K562 (cell line): ENCODE data around the gene OR9I1. TPM values are rescaled to one million over a fixed set of nuclear protein-coding genes. Genes with fewer than 3 reads are reported as not detected.

Experiments used
- ATAC-seq: fragments of 200-7000 bp; cut with Tn5 transposase; 3 replicates; pipeline ENCODE4 v1.9.1; 2020; ENCODE audit warnings: moderate library complexity
- BruUV-seq: library from RNA; stranded (reverse); fragments of 400-500 nt; replicated peaks from 2 replicates; lab custom pipeline; 2021; lab: Mats Ljungman, UMichigan
- CTCF ChIA-PET: fragments of 300-600 bp; formaldehyde crosslinking; extraction: SDS; loops from one replicate; lab custom pipeline; 2021; ENCODE audit warnings: low intra/inter-chr PET ratio; lab: Yijun Ruan, JAX
- POLR2A ChIA-PET: fragments of 300-600, 350-650 bp; sonication (Branson Sonifier 250); formaldehyde crosslinking; extraction: SDS; loops from one replicate; lab custom pipeline; 2021; ENCODE audit warnings: antibody characterized with exemption, inconsistent platforms; lab: Yijun Ruan, JAX
- DNase-seq, 4 experiments: peaks; one replicate each; pipeline versions ENCODE4 v3.0.0 to v3.0.0-alpha.2; 2011 to 2018; ENCODE audit warnings: low spot score in 3 of 4, mixed read lengths in 3 of 4; ENCODE audit errors: extremely low read depth in 1 of 4
- FAIRE-seq: peaks from 2 replicates; lab custom pipeline; 2011; peaks lifted over from hg19 to GRCh38; lab: Jason Lieb, UNC
- H2AFZ ChIP-seq: 2 replicates; pipeline ENCODE4 v1.6.0; 2011; ENCODE audit warnings: low read depth, low read length, control low read depth, inconsistent platforms
- H3K27ac ChIP-seq: fragments of 200-600 bp; 3 replicates; pipeline ENCODE4 v1.8.0; 2011; ENCODE audit warnings: low read depth, mild to moderate bottlenecking, control low read depth, inconsistent platforms, low read length, moderate library complexity, mixed read lengths; ENCODE audit errors: extremely low read depth
- H3K27me3 ChIP-seq, 2 experiments: fragments of 300-600 bp in 1 of 2; 2 replicates in 1 of 2; 3 replicates in 1 of 2; pipeline versions ENCODE4 v1.6.0 to v1.8.0; 2011; ENCODE audit warnings: inconsistent platforms in 2 of 2, low read length in 2 of 2, mild to moderate bottlenecking in 1 of 2, mixed read lengths in 1 of 2, moderate library complexity in 1 of 2; ENCODE audit not compliant: control insufficient read depth in 2 of 2, insufficient read depth in 2 of 2
- H3K36me3 ChIP-seq: fragments of 300-600 bp; 3 replicates; pipeline ENCODE4 v1.8.0; 2011; ENCODE audit warnings: mild to moderate bottlenecking, low read length, inconsistent platforms; ENCODE audit not compliant: control insufficient read depth, insufficient read depth
- H3K4me1 ChIP-seq, 2 experiments: fragments of 200-600 bp in 1 of 2; replicated peaks in 1 of 2; 2 replicates in 1 of 2; 3 replicates in 1 of 2; pipeline versions ENCODE4 v1.5.1 to v1.8.0; 2011; ENCODE audit warnings: inconsistent platforms in 2 of 2, low read length in 2 of 2, mild to moderate bottlenecking in 1 of 2, mixed read lengths in 1 of 2, moderate library complexity in 1 of 2; ENCODE audit not compliant: control insufficient read depth in 2 of 2, insufficient read depth in 2 of 2
- H3K4me2 ChIP-seq: 2 replicates; pipeline ENCODE4 v1.6.1; 2011; ENCODE audit warnings: low read length, control low read depth, inconsistent platforms, mixed read lengths; ENCODE audit not compliant: insufficient read depth
- H3K4me3 ChIP-seq: fragments of 200-600 bp; sonication (generic), shearing (Covaris generic); 2 replicates; pipeline ENCODE4 v1.5.1; 2016; ENCODE audit warnings: control low read depth, inconsistent platforms
- H3K79me2 ChIP-seq: fragments of 200-600 bp; 3 replicates; pipeline ENCODE4 v1.8.0; 2011; ENCODE audit warnings: low read length, inconsistent platforms; ENCODE audit not compliant: control insufficient read depth, insufficient read depth
- H3K9ac ChIP-seq, 2 experiments: 2 replicates each; pipeline versions ENCODE4 v1.6.0 to v1.6.1; 2011; ENCODE audit warnings: low read depth in 2 of 2, low read length in 2 of 2, control low read depth in 1 of 2, inconsistent platforms in 1 of 2, mild to moderate bottlenecking in 1 of 2, mixed read lengths in 1 of 2; ENCODE audit not compliant: insufficient read depth in 1 of 2
- H3K9me1 ChIP-seq: one replicate; pipeline ENCODE4 v1.6.0; 2011; ENCODE audit warnings: inconsistent platforms, mild to moderate bottlenecking, low read length, moderate library complexity; ENCODE audit not compliant: control insufficient read depth, insufficient read depth
- H3K9me3 ChIP-seq: replicated peaks from 2 replicates; pipeline ENCODE4 v1.5.1; 2011; ENCODE audit warnings: low read depth, low read length, inconsistent platforms; ENCODE audit not compliant: control insufficient read depth, insufficient read depth
- H4K20me1 ChIP-seq: replicated peaks from 2 replicates; pipeline ENCODE4 v1.6.1; 2011; ENCODE audit warnings: low read length, inconsistent platforms, mixed read lengths; ENCODE audit not compliant: control insufficient read depth, insufficient read depth
- GTF2F1 ChIP-seq: IDR thresholded peaks from 2 replicates; pipeline ENCODE4 v1.6.1; 2011; ENCODE audit warnings: low read depth, low read length, improper control_type of control experiment
- RBM25 ChIP-seq: fragments of 200-400 bp; formaldehyde crosslinking; IDR thresholded peaks from 2 replicates; pipeline ENCODE4 v1.6.1; 2018; ENCODE audit warnings: low read length, low read depth, moderate library complexity; ENCODE audit not compliant: severe bottlenecking
- ZNF124 ChIP-seq: sonication (generic); formaldehyde crosslinking; IDR thresholded peaks from 2 replicates; pipeline ENCODE4 v1.8.1; 2022; ENCODE audit warnings: missing genetic modification reagents
- ZNF282 ChIP-seq: sonication (generic); formaldehyde crosslinking; IDR thresholded peaks from 2 replicates; pipeline ENCODE4 v1.8.1; 2023; ENCODE audit warnings: missing genetic modification reagents
- ZNF785 ChIP-seq: fragments of 250-450 bp; sonication (Bioruptor Pico); IDR thresholded peaks from 2 replicates; pipeline ENCODE4 v1.4.0; 2020; ENCODE audit warnings: mild to moderate bottlenecking
- WGBS: fragments of 100-300 bp; shearing (Covaris generic); methylation state at CpG from one replicate; pipeline ENCODE4 v1.1.6; 2016; ENCODE audit warnings: low coverage, mixed read lengths; ENCODE audit not compliant: insufficient coverage; ENCODE audit errors: missing lambda C conversion rate; 5-methylcytosine and 5-hydroxymethylcytosine counted together
- in situ Hi-C: fragments of 300-500 bp; cut with MboI; formaldehyde crosslinking; loops from 4 replicates; pipeline ENCODE4 v1.15.0; 2018; ENCODE audit warnings: inconsistent platforms, mixed read lengths
- intact Hi-C: fragments of 100-400 bp; cut with micrococcal nuclease; formaldehyde crosslinking; loops from 2 replicates; pipeline ENCODE4 v1.14.2; 2022
- polyA plus RNA-seq, 8 experiments: library from polyadenylated mRNA; depleted of rRNA in 4 of 8; stranded (reverse) in 5 of 8; unstranded in 3 of 8; fragments of >200 nt; fragmentation: Nextera tagmentation in 2 of 8; fragmentation: Illumina TruSeq in 1 of 8; extraction: Ambion mirVana in 2 of 8; extraction: Trizol in 1 of 8; gene quantifications; 2 replicates each; pipeline versions ENCODE4 v1.2.1 to v1.2.3, GENCODE V29; 2011 to 2014; ENCODE audit warnings: inconsistent platforms in 1 of 8, missing spikeins in 1 of 8
- total RNA-seq, 7 experiments: library from RNA; depleted of rRNA in 6 of 7; stranded (reverse); fragments of >200 nt in 6 of 7; fragmentation: Illumina TruSeq in 2 of 7; extraction: Trizol in 2 of 7; gene quantifications; 2 replicates each; pipeline versions ENCODE4 v1.2.1 to v1.2.3, GENCODE V29; 2011 to 2021; ENCODE audit warnings: low replicate concordance in 1 of 7
- TF ChIP-seq, protein P1 (sequence below): fragments of 250-450 bp; sonication (Bioruptor Pico); IDR thresholded peaks from 2 replicates; pipeline ENCODE4 v1.9.0; 2021; ENCODE audit warnings: mild to moderate bottlenecking, inconsistent platforms
- TF ChIP-seq, protein P2 (sequence below), 3 experiments: fragments of 200-800 bp in 1 of 3; sonication (Bioruptor generic) in 1 of 3; sonication (generic) in 1 of 3; formaldehyde crosslinking in 1 of 3; IDR thresholded peaks; 2 replicates each; pipeline versions ENCODE4 v1.6.1 to v1.8.0; 2016 to 2022; ENCODE audit warnings: mild to moderate bottlenecking in 2 of 3, missing compliant biosample characterization in 2 of 3, missing genetic modification characterization in 2 of 3, missing genetic modification reagents in 1 of 3
- TF ChIP-seq, protein P3 (sequence below): fragments of 250-450 bp; sonication (Bioruptor Pico); IDR thresholded peaks from 2 replicates; pipeline ENCODE4 v1.8.0; 2022; ENCODE audit warnings: moderate library complexity, mild to moderate bottlenecking, inconsistent platforms
- TF ChIP-seq, protein P4 (sequence below): sonication (generic); formaldehyde crosslinking; IDR thresholded peaks from 2 replicates; pipeline ENCODE4 v1.8.0; 2022; ENCODE audit warnings: mild to moderate bottlenecking, missing genetic modification reagents

OR9I1 gene
- total and polyA plus RNA-seq, 9 of the 15 experiments (the other 6 are each of a cell fraction or from before 2014, with no cell fraction given) = not detected

DNA sequence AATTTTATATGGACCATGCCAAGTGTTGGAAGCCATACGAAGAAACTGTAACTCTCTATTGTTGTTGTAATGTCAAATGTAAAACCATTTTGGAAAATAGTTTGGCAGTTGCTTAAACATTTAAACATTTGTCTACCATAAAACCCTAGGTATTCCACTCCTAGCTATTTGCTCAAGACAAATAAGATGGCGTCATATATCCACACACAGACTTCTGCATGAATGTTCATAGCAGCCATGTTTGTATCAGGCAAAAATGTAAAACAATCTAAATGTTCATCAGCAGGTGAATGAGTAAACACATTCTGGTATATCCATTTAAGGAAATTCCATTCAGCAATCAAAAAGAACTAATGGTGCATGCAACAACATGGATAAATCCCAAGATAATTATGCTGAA is 27.9 kb downstream of the OR9I1 start:
- ChIA-PET POLR2A (no interaction called here), CTCF (no interaction called here)
- 0% methylated on average over 2 of the region's 2 CpGs for WGBS
- Histone ChIP-seq H3K27ac (no peak overlapping the region), H3K36me3 (no peaks in the 10 kb centered on the region), H3K4me2 (no peak overlapping the region), H3K27me3 (no peaks in the 10 kb centered on the region), H3K79me2 (no peaks in the 10 kb centered on the region), H4K20me1 (no peaks in the 10 kb centered on the region), H3K9ac (no peak overlapping the region), H3K4me3 (no peak overlapping the region), H3K4me1 (no peaks in the 10 kb centered on the region), H2AFZ (no peak overlapping the region), H3K9me1 (no peaks in the 10 kb centered on the region), H3K9me3 (no peaks in the 10 kb centered on the region)
- no peak for FAIRE-seq
- intact Hi-C loops (no loop called here), in situ Hi-C loops (no loop called here)
- no peak for ATAC-seq
- no peak for DNase-seq
- no TSS peak for BruUV-seq
- TF ChIP-seq, protein P1, sequence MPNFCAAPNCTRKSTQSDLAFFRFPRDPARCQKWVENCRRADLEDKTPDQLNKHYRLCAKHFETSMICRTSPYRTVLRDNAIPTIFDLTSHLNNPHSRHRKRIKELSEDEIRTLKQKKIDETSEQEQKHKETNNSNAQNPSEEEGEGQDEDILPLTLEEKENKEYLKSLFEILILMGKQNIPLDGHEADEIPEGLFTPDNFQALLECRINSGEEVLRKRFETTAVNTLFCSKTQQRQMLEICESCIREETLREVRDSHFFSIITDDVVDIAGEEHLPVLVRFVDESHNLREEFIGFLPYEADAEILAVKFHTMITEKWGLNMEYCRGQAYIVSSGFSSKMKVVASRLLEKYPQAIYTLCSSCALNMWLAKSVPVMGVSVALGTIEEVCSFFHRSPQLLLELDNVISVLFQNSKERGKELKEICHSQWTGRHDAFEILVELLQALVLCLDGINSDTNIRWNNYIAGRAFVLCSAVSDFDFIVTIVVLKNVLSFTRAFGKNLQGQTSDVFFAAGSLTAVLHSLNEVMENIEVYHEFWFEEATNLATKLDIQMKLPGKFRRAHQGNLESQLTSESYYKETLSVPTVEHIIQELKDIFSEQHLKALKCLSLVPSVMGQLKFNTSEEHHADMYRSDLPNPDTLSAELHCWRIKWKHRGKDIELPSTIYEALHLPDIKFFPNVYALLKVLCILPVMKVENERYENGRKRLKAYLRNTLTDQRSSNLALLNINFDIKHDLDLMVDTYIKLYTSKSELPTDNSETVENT = no peak

DNA sequence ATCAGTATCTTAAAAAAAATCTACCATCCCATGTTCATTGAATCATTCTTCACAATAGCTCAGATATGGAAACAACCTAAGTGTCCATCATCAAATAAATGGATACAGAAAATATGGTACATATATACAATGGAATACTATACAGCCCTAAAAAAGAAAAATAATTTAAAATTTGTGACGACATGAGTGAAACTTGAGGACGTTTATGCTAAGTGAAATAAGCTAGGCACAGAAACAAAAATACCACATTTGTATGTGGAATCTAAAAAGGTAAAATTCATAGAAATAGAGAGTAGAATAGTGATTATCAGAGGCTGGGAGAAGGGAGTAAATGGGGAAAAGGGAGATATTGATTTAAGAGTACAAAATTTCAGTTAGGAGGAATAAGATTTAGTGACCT is 38.8 kb downstream of the OR9I1 start:
- intact Hi-C loops = no loop called here
- 0% methylated on average over 2 of the region's 2 CpGs for WGBS
- Histone ChIP-seq H2AFZ (no peak overlapping the region), H3K9me1 (no peaks in the 10 kb centered on the region), H3K4me1 (no peaks in the 10 kb centered on the region), H3K4me3 (no peak overlapping the region), H3K4me2 (no peak overlapping the region), H3K9me3 (no peaks in the 10 kb centered on the region), H3K9ac (no peak overlapping the region), H3K27me3 (no peaks in the 10 kb centered on the region), H3K79me2 (no peaks in the 10 kb centered on the region), H3K27ac (no peak overlapping the region), H4K20me1 (no peaks in the 10 kb centered on the region), H3K36me3 (no peaks in the 10 kb centered on the region)
- no peak for FAIRE-seq
- CTCF ChIA-PET = no interaction called here
- BruUV-seq = no TSS peak
- no peak for DNase-seq
- in situ Hi-C loops = no loop called here
- no peak for ATAC-seq
- POLR2A ChIA-PET = no interaction called here
- TF ChIP-seq, protein P2, sequence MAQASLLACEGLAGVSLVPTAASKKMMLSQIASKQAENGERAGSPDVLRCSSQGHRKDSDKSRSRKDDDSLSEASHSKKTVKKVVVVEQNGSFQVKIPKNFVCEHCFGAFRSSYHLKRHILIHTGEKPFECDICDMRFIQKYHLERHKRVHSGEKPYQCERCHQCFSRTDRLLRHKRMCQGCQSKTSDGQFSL (CRISPR knock-in tag; IDR thresholded peaks at IDR 0.05) = no peak
- TF ChIP-seq, protein P2 (tag; IDR thresholded peaks at IDR 0.05) = no peak
- TF ChIP-seq ZNF785 (CRISPR knock-in tag) (no peak), RBM25 (peak; percentile 73), ZNF124 (no peak), ZNF282 (CRISPR knock-in tag) (no peak), GTF2F1 (no peak)
- TF ChIP-seq, protein P3, sequence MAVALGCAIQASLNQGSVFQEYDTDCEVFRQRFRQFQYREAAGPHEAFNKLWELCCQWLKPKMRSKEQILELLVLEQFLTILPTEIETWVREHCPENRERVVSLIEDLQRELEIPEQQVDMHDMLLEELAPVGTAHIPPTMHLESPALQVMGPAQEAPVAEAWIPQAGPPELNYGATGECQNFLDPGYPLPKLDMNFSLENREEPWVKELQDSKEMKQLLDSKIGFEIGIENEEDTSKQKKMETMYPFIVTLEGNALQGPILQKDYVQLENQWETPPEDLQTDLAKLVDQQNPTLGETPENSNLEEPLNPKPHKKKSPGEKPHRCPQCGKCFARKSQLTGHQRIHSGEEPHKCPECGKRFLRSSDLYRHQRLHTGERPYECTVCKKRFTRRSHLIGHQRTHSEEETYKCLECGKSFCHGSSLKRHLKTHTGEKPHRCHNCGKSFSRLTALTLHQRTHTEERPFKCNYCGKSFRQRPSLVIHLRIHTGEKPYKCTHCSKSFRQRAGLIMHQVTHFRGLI (CRISPR knock-in tag) = no peak
- TF ChIP-seq, protein P4, sequence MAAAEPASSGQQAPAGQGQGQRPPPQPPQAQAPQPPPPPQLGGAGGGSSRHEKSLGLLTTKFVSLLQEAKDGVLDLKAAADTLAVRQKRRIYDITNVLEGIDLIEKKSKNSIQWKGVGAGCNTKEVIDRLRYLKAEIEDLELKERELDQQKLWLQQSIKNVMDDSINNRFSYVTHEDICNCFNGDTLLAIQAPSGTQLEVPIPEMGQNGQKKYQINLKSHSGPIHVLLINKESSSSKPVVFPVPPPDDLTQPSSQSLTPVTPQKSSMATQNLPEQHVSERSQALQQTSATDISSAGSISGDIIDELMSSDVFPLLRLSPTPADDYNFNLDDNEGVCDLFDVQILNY = no peak
